ENCODE measurements around the gene METTL24.
"Not testable (repeated sequence)": the region's sequence is repeated elsewhere in the genome, so short reads cannot be mapped to it uniquely, and the experiment has no call there.

Gene METTL24

GRCh38 chr6:110303692-110304091 is 54.5 kb downstream of the METTL24 start:
- not testable (repeated sequence) for H3K27ac ChIP-seq (ENCODE audit: low read length); H3K9me3 ChIP-seq (ENCODE audit: control insufficient read depth, low read depth, low read length); H3K4me1 ChIP-seq (ENCODE audit: control insufficient read depth, low read depth, low read length); H3K27me3 ChIP-seq (ENCODE audit: control insufficient read depth, insufficient read depth, low read length); H3K4me3 ChIP-seq (ENCODE audit: low read length); H3K36me3 ChIP-seq (ENCODE audit: control insufficient read depth, low read depth, low read length); H3K9ac ChIP-seq (ENCODE audit: low read length)

- H3K27ac ChIP-seq (ENCODE audit: low read length), result no peak overlapping the region
- no peaks in the 10 kb centered on the region for H3K27me3 ChIP-seq (ENCODE audit: control insufficient read depth, insufficient read depth, low read length)
- no peak overlapping the region for H3K9ac ChIP-seq (ENCODE audit: low read length)
- no peaks in the 10 kb centered on the region for H3K9me3 ChIP-seq (ENCODE audit: control insufficient read depth, low read depth, low read length)
- H3K4me1 ChIP-seq (ENCODE audit: control insufficient read depth, low read depth, low read length), result no peaks in the 10 kb centered on the region
- no peak overlapping the region for H3K4me3 ChIP-seq (ENCODE audit: low read length)
- H3K36me3 ChIP-seq (ENCODE audit: control insufficient read depth, low read depth, low read length), result no peaks in the 10 kb centered on the region
Observed at GRCh38 chr6:110298916-110299315, 59.2 kb downstream of the METTL24 start.

- Histone ChIP-seq H3K4me3 (ENCODE audit: low read length) (no peak overlapping the region), H3K27ac (ENCODE audit: low read length) (no peak overlapping the region), H3K4me1 (ENCODE audit: control insufficient read depth, low read depth, low read length) (no peaks in the 10 kb centered on the region), H3K9ac (ENCODE audit: low read length) (no peak overlapping the region), H3K9me3 (ENCODE audit: control insufficient read depth, low read depth, low read length) (no peaks in the 10 kb centered on the region), H3K36me3 (ENCODE audit: control insufficient read depth, low read depth, low read length) (no peaks in the 10 kb centered on the region), H3K27me3 (ENCODE audit: control insufficient read depth, insufficient read depth, low read length) (no peaks in the 10 kb centered on the region)
Observed at GRCh38 chr6:110298411-110298810, 59.7 kb downstream of the METTL24 start.

GRCh38 chr6:110296241-110297025 is 61.7 kb downstream of the METTL24 start:
- Histone ChIP-seq H3K4me3 (ENCODE audit: low read length) (no peak overlapping the region), H3K9me3 (ENCODE audit: control insufficient read depth, low read depth, low read length) (no peaks in the 10 kb centered on the region), H3K27ac (ENCODE audit: low read length) (no peak overlapping the region), H3K9ac (ENCODE audit: low read length) (no peak overlapping the region), H3K36me3 (ENCODE audit: control insufficient read depth, low read depth, low read length) (no peaks in the 10 kb centered on the region), H3K27me3 (ENCODE audit: control insufficient read depth, insufficient read depth, low read length) (no peaks in the 10 kb centered on the region), H3K4me1 (ENCODE audit: control insufficient read depth, low read depth, low read length) (no peaks in the 10 kb centered on the region)

GRCh38 chr6:110295451-110296165 is 62.5 kb downstream of the METTL24 start:
- Histone ChIP-seq H3K36me3 (ENCODE audit: control insufficient read depth, low read depth, low read length) (no peaks in the 10 kb centered on the region), H3K4me1 (ENCODE audit: control insufficient read depth, low read depth, low read length) (no peaks in the 10 kb centered on the region), H3K9me3 (ENCODE audit: control insufficient read depth, low read depth, low read length) (no peaks in the 10 kb centered on the region), H3K9ac (ENCODE audit: low read length) (no peak overlapping the region), H3K27ac (ENCODE audit: low read length) (no peak overlapping the region), H3K27me3 (ENCODE audit: control insufficient read depth, insufficient read depth, low read length) (no peaks in the 10 kb centered on the region), H3K4me3 (ENCODE audit: low read length) (no peak overlapping the region)

- H3K27ac ChIP-seq (ENCODE audit: low read length), result no peak overlapping the region
- no peaks in the 10 kb centered on the region for H3K9me3 ChIP-seq (ENCODE audit: control insufficient read depth, low read depth, low read length)
- H3K9ac ChIP-seq (ENCODE audit: low read length), result no peak overlapping the region
- no peaks in the 10 kb centered on the region for H3K36me3 ChIP-seq (ENCODE audit: control insufficient read depth, low read depth, low read length)
- peaks cover 4% of the 10 kb centered on the region for H3K4me1 ChIP-seq (ENCODE audit: control insufficient read depth, low read depth, low read length)
- no peak overlapping the region for H3K4me3 ChIP-seq (ENCODE audit: low read length)
- no peaks in the 10 kb centered on the region for H3K27me3 ChIP-seq (ENCODE audit: control insufficient read depth, insufficient read depth, low read length)
Observed at GRCh38 chr6:110287462-110288341, 70.4 kb downstream of the METTL24 start.

- no peak overlapping the region for H3K4me3 ChIP-seq (ENCODE audit: low read length)
- H3K9me3 ChIP-seq (ENCODE audit: control insufficient read depth, low read depth, low read length), result no peaks in the 10 kb centered on the region
- H3K36me3 ChIP-seq (ENCODE audit: control insufficient read depth, low read depth, low read length), result no peaks in the 10 kb centered on the region
- peaks cover 4% of the 10 kb centered on the region for H3K4me1 ChIP-seq (ENCODE audit: control insufficient read depth, low read depth, low read length)
- no peak overlapping the region for H3K9ac ChIP-seq (ENCODE audit: low read length)
- H3K27me3 ChIP-seq (ENCODE audit: control insufficient read depth, insufficient read depth, low read length), result no peaks in the 10 kb centered on the region
- H3K27ac ChIP-seq (ENCODE audit: low read length), result no peak overlapping the region
Observed at GRCh38 chr6:110285306-110286060, 72.7 kb downstream of the METTL24 start.

- H3K4me3 ChIP-seq (ENCODE audit: low read length), result no peak overlapping the region
- H3K27me3 ChIP-seq (ENCODE audit: control insufficient read depth, insufficient read depth, low read length), result no peaks in the 10 kb centered on the region
- H3K27ac ChIP-seq (ENCODE audit: low read length), result no peak overlapping the region
- H3K9me3 ChIP-seq (ENCODE audit: control insufficient read depth, low read depth, low read length), result no peaks in the 10 kb centered on the region
- H3K4me1 ChIP-seq (ENCODE audit: control insufficient read depth, low read depth, low read length), result peaks cover 4% of the 10 kb centered on the region
- H3K9ac ChIP-seq (ENCODE audit: low read length), result no peak overlapping the region
- H3K36me3 ChIP-seq (ENCODE audit: control insufficient read depth, low read depth, low read length), result no peaks in the 10 kb centered on the region
Observed at GRCh38 chr6:110284855-110285254, 73.3 kb downstream of the METTL24 start.

GRCh38 chr6:110283657-110284056 is 74.5 kb downstream of the METTL24 start:
- H3K4me1 ChIP-seq (ENCODE audit: control insufficient read depth, low read depth, low read length), result peaks cover 4% of the 10 kb centered on the region
- H3K36me3 ChIP-seq (ENCODE audit: control insufficient read depth, low read depth, low read length), result no peaks in the 10 kb centered on the region
- H3K27me3 ChIP-seq (ENCODE audit: control insufficient read depth, insufficient read depth, low read length), result no peaks in the 10 kb centered on the region
- H3K9me3 ChIP-seq (ENCODE audit: control insufficient read depth, low read depth, low read length), result no peaks in the 10 kb centered on the region
- no peak overlapping the region for H3K9ac ChIP-seq (ENCODE audit: low read length)
- H3K4me3 ChIP-seq (ENCODE audit: low read length), result no peak overlapping the region
- H3K27ac ChIP-seq (ENCODE audit: low read length), result no peak overlapping the region

GRCh38 chr6:110282412-110282811 is 75.7 kb downstream of the METTL24 start:
- H3K27me3 ChIP-seq (ENCODE audit: control insufficient read depth, insufficient read depth, low read length), result no peaks in the 10 kb centered on the region
- no peak overlapping the region for H3K4me3 ChIP-seq (ENCODE audit: low read length)
- no peaks in the 10 kb centered on the region for H3K9me3 ChIP-seq (ENCODE audit: control insufficient read depth, low read depth, low read length)
- peaks cover 4% of the 10 kb centered on the region for H3K4me1 ChIP-seq (ENCODE audit: control insufficient read depth, low read depth, low read length)
- no peak overlapping the region for H3K27ac ChIP-seq (ENCODE audit: low read length)
- no peak overlapping the region for H3K9ac ChIP-seq (ENCODE audit: low read length)
- no peaks in the 10 kb centered on the region for H3K36me3 ChIP-seq (ENCODE audit: control insufficient read depth, low read depth, low read length)

Data from iPS-18a (cell line).